AG09309 (cell line): ENCODE results near the gene GANAB.

Source experiments
- DNase-seq: peaks from one replicate; pipeline ENCODE4 v3.0.0-alpha.2; 2010; ENCODE audit warnings: low read depth
- H3K4me3 ChIP-seq: 2 replicates; pipeline ENCODE4 v1.5.1; 2011; ENCODE audit warnings: mild to moderate bottlenecking, low read depth, low read length, moderate library complexity; ENCODE audit not compliant: control insufficient read depth
- CTCF ChIP-seq: IDR thresholded peaks from 2 replicates; pipeline ENCODE4 v1.5.1; 2011; ENCODE audit warnings: mild to moderate bottlenecking, low read depth, low read length, inconsistent platforms; ENCODE audit not compliant: insufficient read depth, control insufficient read depth; ENCODE audit errors: missing control alignments

The GANAB gene

GRCh38 chr11:62579252-62579651 is 67.2 kb downstream of the GANAB start:
- no peak overlapping the region for H3K4me3 ChIP-seq
- DNase-seq: no peak
- no peak for TF ChIP-seq CTCF

GRCh38 chr11:62578541-62578940 is 67.9 kb downstream of the GANAB start:
- no peak for TF ChIP-seq CTCF
- no peak for DNase-seq
- H3K4me3 ChIP-seq: no peak overlapping the region

GRCh38 chr11:62577046-62577714 is 69.2 kb downstream of the GANAB start:
- TF ChIP-seq CTCF: no peak
- H3K4me3 ChIP-seq: no peak overlapping the region
- DNase-seq: no peak

GRCh38 chr11:62575837-62576236 is 70.6 kb downstream of the GANAB start:
- TF ChIP-seq CTCF: no peak
- H3K4me3 ChIP-seq: peak overlapping the region; percentile 74
- no peak for DNase-seq

GRCh38 chr11:62575156-62575555 is 71.3 kb downstream of the GANAB start:
- no peak for DNase-seq
- H3K4me3 ChIP-seq: peak overlapping the region; percentile 74
- TF ChIP-seq CTCF: no peak
